Neural crest cell (in vitro differentiated cells): ENCODE data around the gene SLC6A6. TPM values are rescaled to one million over a fixed set of nuclear protein-coding genes. Genes with fewer than 3 reads are reported as not detected.

Experiments
- DNase-seq: peaks from one replicate; pipeline ENCODE4 v3.0.0; 2021; ENCODE audit warnings: low read depth, mixed read lengths, low spot score
- H3K27ac Mint-ChIP-seq: one replicate; pipeline ENCODE4 v1.8.0; 2021; ENCODE audit warnings: mild to moderate bottlenecking, mixed read lengths; ENCODE audit not compliant: unreplicated experiment
- H3K27me3 Mint-ChIP-seq: 2 replicates; pipeline ENCODE4 v1.8.0; 2021; ENCODE audit warnings: low read depth, mild to moderate bottlenecking, mixed read lengths
- H3K36me3 Mint-ChIP-seq: 2 replicates; pipeline ENCODE4 v1.8.0; 2021; ENCODE audit warnings: low read depth, mild to moderate bottlenecking, mixed read lengths
- H3K4me1 Mint-ChIP-seq: 2 replicates; pipeline ENCODE4 v1.8.0; 2021; ENCODE audit warnings: mixed read lengths
- H3K4me3 Mint-ChIP-seq: one replicate; pipeline ENCODE4 v1.8.0; 2021; ENCODE audit warnings: mild to moderate bottlenecking, mixed read lengths
- H3K9me3 Mint-ChIP-seq: 2 replicates; pipeline ENCODE4 v1.8.0; 2021; ENCODE audit warnings: mixed read lengths
- CTCF ChIP-seq: fragments of 200-600 bp; sonication (generic); conservative IDR thresholded peaks from 2 replicates; pipeline ENCODE4 v1.5.0; 2021; ENCODE audit warnings: antibody characterized with exemption, mild to moderate bottlenecking
- total RNA-seq: library from RNA; stranded (reverse); gene quantifications from 2 replicates; pipeline ENCODE4 v1.2.1, GENCODE V29; 2021

The SLC6A6 gene
- total RNA-seq, 1 donor from 2014 or later, result 33.8 TPM

GRCh38 chr3:14360123-14360881 is 42.1 kb upstream of the SLC6A6 start:
- H3K36me3 Mint-ChIP-seq, result no peaks in the 10 kb centered on the region
- DNase-seq, result no peak
- H3K27me3 Mint-ChIP-seq, result no peaks in the 10 kb centered on the region
- no peak overlapping the region for H3K4me3 Mint-ChIP-seq
- H3K27ac Mint-ChIP-seq, result peak overlapping the region; percentile 62
- H3K4me1 Mint-ChIP-seq, result no peaks in the 10 kb centered on the region
- no peaks in the 10 kb centered on the region for H3K9me3 Mint-ChIP-seq
- no peak for TF ChIP-seq CTCF

GRCh38 chr3:14361068-14361677 is 41.2 kb upstream of the SLC6A6 start:
- Mint-ChIP-seq H3K36me3 (no peaks in the 10 kb centered on the region), H3K4me1 (no peaks in the 10 kb centered on the region), H3K4me3 (no peak overlapping the region), H3K27me3 (no peaks in the 10 kb centered on the region), H3K27ac (no peak overlapping the region), H3K9me3 (no peaks in the 10 kb centered on the region)
- no peak for DNase-seq
- no peak for TF ChIP-seq CTCF

- Mint-ChIP-seq H3K4me3 (no peak overlapping the region), H3K4me1 (peaks cover 4% of the 10 kb centered on the region), H3K27ac (no peak overlapping the region), H3K27me3 (peaks cover 6% of the 10 kb centered on the region), H3K36me3 (no peaks in the 10 kb centered on the region), H3K9me3 (no peaks in the 10 kb centered on the region)
- DNase-seq, result no peak
- no peak for TF ChIP-seq CTCF
Observed at GRCh38 chr3:14362890-14363289, 39.5 kb upstream of the SLC6A6 start.

GRCh38 chr3:14363379-14363778 is 39.0 kb upstream of the SLC6A6 start:
- H3K4me3 Mint-ChIP-seq, result no peak overlapping the region
- H3K27me3 Mint-ChIP-seq, result peaks cover 6% of the 10 kb centered on the region
- no peak for DNase-seq
- TF ChIP-seq CTCF, result no peak
- H3K27ac Mint-ChIP-seq, result no peak overlapping the region
- no peaks in the 10 kb centered on the region for H3K9me3 Mint-ChIP-seq
- H3K4me1 Mint-ChIP-seq, result peaks cover 4% of the 10 kb centered on the region
- H3K36me3 Mint-ChIP-seq, result no peaks in the 10 kb centered on the region

- Mint-ChIP-seq H3K9me3 (no peaks in the 10 kb centered on the region), H3K27me3 (peaks cover 6% of the 10 kb centered on the region), H3K27ac (no peak overlapping the region), H3K4me3 (no peak overlapping the region), H3K36me3 (no peaks in the 10 kb centered on the region), H3K4me1 (peaks cover 4% of the 10 kb centered on the region)
- no peak for DNase-seq
- no peak for TF ChIP-seq CTCF
Observed at GRCh38 chr3:14363991-14364390, 38.4 kb upstream of the SLC6A6 start.
